Activated CD8-positive, alpha-beta memory T cell treated with anti-CD3 and anti-CD28 coated beads, Interleukin-2, amount 50 U/mL, for 24 hours (primary cell): ENCODE data around the gene SPANXD.
"Not testable (repeated sequence)": the region's sequence is repeated elsewhere in the genome, so short reads cannot be mapped to it uniquely, and the experiment has no call there.

ENCODE experiments used
- DNase-seq: peaks from one replicate; pipeline ENCODE4 v3.0.0-alpha.2; 2020; ENCODE audit errors: extremely low read depth

The SPANXD gene, protein sequence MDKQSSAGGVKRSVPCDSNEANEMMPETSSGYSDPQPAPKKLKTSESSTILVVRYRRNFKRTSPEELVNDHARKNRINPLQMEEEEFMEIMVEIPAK

DNA sequence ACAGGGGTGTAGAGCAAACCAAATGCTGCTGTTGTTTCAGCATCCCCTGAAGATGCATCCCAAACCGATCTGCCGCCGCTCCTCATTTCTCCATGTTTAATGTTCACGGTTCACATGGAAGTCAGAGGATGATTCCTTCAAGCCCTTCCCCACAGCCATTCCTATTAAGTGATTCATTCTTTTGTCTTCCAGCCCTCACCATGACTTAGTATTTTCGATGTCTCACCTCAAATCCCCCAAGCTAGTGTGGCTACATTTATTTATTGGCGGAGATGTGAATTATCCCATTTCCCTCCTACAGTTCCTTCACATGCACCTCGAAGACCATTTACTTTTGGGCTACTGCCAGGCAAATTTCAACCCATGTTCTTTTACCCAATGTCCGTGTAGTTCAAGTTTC, at the start of gene SPANXD:
Gene SPANXD, minus strand, starts transcription at position 101 of the 400 bp plus-strand sequence. CDS start 334 bp downstream, outside the sequence.
- not testable (repeated sequence) for DNase-seq

DNA sequence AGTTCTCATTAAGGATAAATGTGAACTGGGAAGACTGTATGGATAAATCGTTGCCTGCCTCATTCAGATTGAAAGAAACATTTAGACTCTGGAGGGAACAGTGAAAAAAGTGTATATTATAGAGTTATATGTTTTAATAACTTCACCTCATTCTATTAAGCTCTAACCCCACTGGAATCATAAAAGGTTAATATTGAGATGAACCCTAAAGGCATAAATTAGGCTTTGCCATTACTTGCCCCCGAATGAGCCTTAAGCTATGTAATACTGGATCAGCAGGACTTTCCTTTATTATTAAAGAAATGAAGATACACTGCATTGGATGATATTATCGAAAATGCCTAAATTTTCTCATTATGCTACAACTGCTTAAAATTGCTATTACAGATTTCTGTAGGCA, 44.1 kb upstream of the SPANXD start:
- DNase-seq: no peak

DNA sequence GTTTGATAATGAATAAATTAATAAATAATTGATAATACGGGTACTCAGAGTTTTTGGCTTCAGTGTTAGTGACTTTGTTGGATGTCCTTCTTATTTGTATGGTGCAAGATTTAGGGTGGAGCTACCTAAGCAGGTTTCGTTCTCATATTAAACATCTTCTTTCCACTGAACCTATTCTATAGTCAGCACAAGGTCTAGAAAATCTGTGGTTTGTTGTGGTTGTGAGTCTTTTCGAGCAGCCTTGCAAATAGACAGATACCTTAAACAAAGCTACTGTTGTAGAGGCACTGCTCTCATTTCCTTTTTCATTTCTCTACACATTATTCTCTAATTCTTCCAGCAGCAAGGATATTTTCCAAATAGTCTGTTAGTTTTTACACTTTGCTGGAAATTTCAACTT, 38.1 kb upstream of the SPANXD start:
- DNase-seq: no peak

DNA sequence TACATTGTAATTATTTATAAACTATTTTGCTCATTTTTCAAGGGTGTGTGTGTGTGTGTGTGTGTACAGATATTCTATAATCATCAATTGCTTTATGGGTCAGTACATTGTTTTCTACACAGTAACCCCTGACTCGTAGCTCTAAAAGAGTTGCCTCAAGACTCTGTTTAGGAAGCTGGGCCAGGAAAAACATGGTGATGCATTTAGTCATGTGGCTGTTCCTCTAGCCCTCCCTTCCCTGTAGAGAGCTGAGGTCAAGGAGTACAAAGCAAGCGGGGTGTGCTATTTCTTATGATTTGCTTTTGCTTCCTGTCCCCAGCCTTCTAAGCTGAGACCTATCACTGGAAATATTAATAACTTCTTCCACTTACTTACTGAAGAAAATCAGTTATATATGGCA, 34.8 kb upstream of the SPANXD start:
- no peak for DNase-seq

DNA sequence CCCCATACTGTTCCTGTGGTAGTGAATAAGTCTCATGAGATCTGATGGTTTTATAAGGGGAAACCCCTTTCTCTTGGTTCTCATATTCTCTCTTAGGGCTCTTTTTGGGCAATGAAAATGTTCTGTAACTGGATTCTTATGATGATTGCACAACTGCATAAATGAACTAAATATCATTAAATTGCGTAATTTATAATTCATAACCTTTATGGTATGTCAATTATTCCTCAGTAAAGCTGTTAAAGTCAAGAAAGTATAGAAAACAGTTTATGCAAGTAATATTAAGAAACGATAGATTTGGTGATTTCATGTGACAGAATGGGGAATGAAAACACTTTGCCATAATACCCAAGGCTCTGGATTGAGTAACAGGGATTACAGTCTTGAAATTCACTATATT, 33.5 kb upstream of the SPANXD start:
- no peak for DNase-seq

DNA sequence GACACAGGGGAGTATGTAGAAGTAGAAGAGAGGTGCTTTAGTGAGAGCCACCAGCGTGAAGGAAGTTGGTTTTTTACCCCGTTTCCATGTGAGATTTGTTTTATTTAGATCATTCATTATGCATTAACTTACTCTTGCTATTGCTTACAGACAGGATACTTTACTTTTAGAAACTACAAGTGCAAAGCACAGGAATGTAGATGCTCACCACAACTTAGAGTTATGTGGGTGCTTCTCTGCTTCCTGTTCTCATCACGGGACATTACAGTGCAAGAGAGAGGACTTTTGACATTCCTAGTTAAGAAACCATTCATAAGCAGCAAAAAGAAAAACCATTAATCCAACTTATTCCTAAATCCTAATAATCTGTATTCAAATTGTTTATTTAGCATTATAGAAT, 25.6 kb upstream of the SPANXD start:
- no peak for DNase-seq

DNA sequence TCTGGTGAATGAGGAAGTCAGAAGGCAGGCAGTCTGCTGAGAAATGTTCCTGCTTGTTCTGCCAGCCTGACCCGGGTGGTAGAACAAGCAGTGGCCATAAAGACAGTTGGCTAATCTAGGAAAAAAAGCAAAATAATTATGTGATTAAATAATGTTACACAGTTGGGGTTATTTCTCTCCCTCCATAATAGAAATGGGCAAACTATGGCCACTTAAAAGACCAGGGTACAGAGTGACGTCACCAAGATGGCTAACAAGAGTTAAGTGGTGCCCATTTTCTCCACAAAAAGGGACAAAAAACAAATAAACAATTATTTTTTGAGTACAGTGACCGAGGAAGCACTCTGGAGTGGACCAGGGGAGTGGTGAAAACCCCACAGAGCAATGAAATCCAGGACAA, 16.1 kb upstream of the SPANXD start:
- no peak for DNase-seq

DNA sequence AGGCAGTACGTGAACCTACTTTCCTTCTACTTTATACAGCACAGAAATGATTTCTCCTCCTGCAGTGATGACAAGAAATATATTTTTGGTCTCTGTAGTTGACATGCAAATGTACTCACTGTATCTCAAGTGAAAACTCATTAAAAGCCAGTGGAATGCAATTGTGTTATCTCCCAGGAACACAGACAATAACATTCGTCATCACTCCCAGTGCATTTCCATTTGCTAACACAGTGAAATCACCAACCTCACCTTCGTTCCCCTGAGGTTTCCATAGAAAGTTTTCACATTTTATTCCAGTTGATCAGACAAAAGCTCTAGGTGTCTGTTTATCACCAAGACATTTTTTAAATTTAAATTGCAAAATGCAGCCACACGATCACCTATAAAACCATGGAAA, 2.5 kb upstream of the SPANXD start:
- DNase-seq: no peak

DNA sequence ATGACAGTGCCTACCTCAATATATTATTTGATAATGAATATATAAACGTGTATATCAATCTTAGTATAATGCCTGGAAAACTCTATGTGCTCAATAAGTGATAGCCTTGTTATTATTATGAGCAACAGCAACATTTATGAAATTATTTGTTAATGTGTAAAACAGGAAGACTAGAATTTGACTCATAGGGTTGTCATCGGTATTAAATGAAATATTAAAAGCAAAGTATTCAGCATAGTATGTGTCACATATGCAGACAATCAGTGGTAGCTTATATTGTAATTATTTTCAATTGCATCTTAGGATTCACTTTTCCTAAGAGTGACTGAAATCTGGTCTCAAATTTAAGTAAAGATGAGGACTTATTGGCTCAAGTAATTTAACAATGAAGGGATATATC, 24.6 kb downstream of the SPANXD start:
- DNase-seq: no peak

DNA sequence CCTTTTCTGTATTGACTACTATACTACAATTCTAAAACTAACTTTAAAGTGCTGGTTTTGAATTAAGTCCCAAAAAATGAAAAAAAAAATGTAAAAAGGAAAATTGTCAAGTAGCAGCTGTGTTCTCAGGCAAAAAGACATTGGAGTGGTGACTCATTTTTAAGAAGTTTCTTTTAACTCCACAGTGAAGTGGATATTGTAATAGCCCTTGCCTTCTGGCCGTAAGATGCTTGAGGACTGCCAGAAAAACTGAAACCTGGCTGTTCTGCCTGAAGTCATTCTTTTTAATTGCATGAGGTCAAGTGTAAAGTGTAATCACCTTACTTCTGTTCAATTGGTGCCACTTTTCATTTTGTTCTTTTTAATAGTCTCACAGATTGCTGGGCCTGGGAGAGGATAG, 28.9 kb downstream of the SPANXD start:
- DNase-seq: no peak

DNA sequence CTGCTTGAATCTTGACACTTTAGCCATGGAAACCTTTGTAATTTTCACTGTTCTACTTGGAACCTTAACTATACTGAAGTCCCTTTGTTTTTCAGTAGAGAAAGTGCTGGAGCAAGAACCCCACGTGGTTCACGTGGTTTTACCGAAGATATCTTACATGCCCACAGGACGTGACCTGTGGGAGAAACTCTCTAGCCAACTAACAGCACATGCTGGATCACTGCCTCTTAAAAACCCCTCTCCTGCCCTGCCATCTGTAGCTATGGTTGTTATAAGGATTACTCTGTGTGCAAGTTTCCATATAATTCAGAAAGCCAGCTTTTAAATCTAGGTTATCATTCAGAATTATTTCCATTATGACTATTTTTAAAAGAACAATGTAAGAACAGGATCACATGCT, 30.2 kb downstream of the SPANXD start:
- no peak for DNase-seq

DNA sequence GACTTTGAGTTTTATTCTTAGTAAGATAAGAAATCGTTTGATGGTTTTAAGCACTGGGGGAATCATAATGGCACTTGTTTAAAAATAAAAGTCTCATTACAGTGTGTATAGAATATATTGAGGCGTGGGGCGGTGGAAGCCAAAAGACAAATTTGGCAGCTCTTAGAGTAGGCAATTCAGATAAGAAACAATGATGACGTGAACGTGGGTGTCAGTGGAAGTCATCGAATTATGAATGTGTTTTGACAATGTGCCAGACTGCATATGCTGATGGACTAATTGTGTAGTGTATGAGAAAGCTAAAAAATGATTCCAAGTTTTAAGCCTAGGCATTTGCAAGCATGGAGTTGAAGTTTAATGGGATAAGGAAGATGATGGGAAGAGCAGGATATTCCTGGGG, 35.8 kb downstream of the SPANXD start:
- no peak for DNase-seq

DNA sequence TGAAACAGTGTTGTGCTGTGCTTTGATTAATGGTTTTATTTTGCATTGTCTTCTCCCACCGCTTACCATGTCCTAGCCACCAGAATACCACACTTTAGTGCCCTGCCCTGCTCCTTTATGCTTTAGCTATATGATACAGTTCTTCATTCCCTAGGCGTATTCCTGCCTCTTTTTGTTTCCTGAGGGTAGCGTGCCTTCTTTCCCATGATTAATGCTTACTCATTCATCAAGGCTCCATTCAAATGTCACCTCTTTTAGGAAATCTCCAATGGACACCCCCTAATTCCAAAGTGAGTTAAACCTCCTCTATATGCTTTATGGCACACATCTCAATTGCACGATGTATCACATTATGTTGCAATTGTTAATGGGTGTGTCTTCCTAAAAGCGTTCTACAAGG, 46.3 kb downstream of the SPANXD start:
- no peak for DNase-seq
